Measurements from ENCODE around the gene KCNG2. TPM values are rescaled to one million over a fixed set of nuclear protein-coding genes. Genes with fewer than 3 reads are reported as not detected.

Gene KCNG2
- polyA plus RNA-seq, 1 of the 3 experiments (the other 2 are of a cell fraction): not detected

- no peaks in the 10 kb centered on the region for H3F3A ChIP-seq (replicated peaks; ENCODE audit: insufficient read depth)
- no peaks in the 10 kb centered on the region for H3K9me3 ChIP-seq
- H4K20me1 ChIP-seq (ENCODE audit: insufficient read depth): 0 out of 2 replicates have a peak, but pooled peaks cover 11% of the 10 kb centered on the region
- H3K4me1 ChIP-seq (ENCODE audit: control insufficient read depth in 1 of 2, insufficient read depth in 2 of 2, low read depth in 1 of 2, low read length in 1 of 2): no peaks in the 10 kb centered on the region; a peak in 1 of 4 replicates
- no peak overlapping the region for H3K4me3 ChIP-seq (ENCODE audit: low read depth in 2 of 2, low read length in 1 of 2)
- peaks cover 45% of the 10 kb centered on the region; the same call in 1 of the 2 replicates for H3K79me2 ChIP-seq (ENCODE audit: insufficient read depth)
- no peak overlapping the region for H3K4me2 ChIP-seq
- no peak overlapping the region for H2AFZ ChIP-seq (ENCODE audit: low read depth)
- no peak for DNase-seq
- H3K27me3 ChIP-seq (ENCODE audit: insufficient read depth): no peaks in the 10 kb centered on the region
- 97% methylated on average over 18 of the region's 18 CpGs for WGBS (ENCODE audit: low lambda C conversion rate)
- no peaks in the 10 kb centered on the region for H3K9me2 ChIP-seq
- ChIA-PET POLR2A (no interaction called here), CTCF (no interaction called here)
- H3K27ac ChIP-seq (ENCODE audit: low read depth in 2 of 2, low read length in 1 of 2): no peak overlapping the region
- H3K9ac ChIP-seq: no peak overlapping the region
- no peak for TF ChIP-seq REST (IDR thresholded peaks at IDR 0.05; ENCODE audit: low read depth, low read length)
- peaks cover 8 to 25% of the 10 kb centered on the region in 2 experiments for H3K36me3 ChIP-seq (replicated peaks in 1 of 2; ENCODE audit: control insufficient read depth in 1 of 2, insufficient read depth in 2 of 2, low read length in 1 of 2)
Measured at GRCh38 chr18:79940126-79940813, 142.5 kb downstream of the KCNG2 start.

- Histone ChIP-seq H3F3A (replicated peaks; ENCODE audit: insufficient read depth) (no peaks in the 10 kb centered on the region), H3K4me3 (ENCODE audit: low read depth in 2 of 2, low read length in 1 of 2) (no peak overlapping the region), H3K9me2 (no peaks in the 10 kb centered on the region), H3K4me2 (no peak overlapping the region), H3K79me2 (ENCODE audit: insufficient read depth) (peaks cover 44% of the 10 kb centered on the region; the same call in 1 of the 2 replicates), H3K9ac (no peak overlapping the region), H3K27ac (ENCODE audit: low read depth in 2 of 2, low read length in 1 of 2) (no peak overlapping the region), H3K36me3 (replicated peaks in 1 of 2; ENCODE audit: control insufficient read depth in 1 of 2, insufficient read depth in 2 of 2, low read length in 1 of 2) (peaks cover 8 to 22% of the 10 kb centered on the region in 2 experiments), H3K4me1 (ENCODE audit: control insufficient read depth in 1 of 2, insufficient read depth in 2 of 2, low read depth in 1 of 2, low read length in 1 of 2) (peaks cover 0 to 4% of the 10 kb centered on the region in 2 experiments; a peak in 1 of 4 replicates), H2AFZ (ENCODE audit: low read depth) (no peak overlapping the region), H4K20me1 (ENCODE audit: insufficient read depth) (0 out of 2 replicates have a peak, but pooled peaks cover 13% of the 10 kb centered on the region), H3K9me3 (no peaks in the 10 kb centered on the region), H3K27me3 (ENCODE audit: insufficient read depth) (no peaks in the 10 kb centered on the region)
- WGBS (ENCODE audit: low lambda C conversion rate): 81% methylated on average over 7 of the region's 17 CpGs
- POLR2A ChIA-PET: no interaction called here
- no peak for TF ChIP-seq EZH2phosphoT487 (IDR thresholded peaks at IDR 0.05; ENCODE audit: borderline replicate concordance, low read depth)
- no peak for TF ChIP-seq GABPA (IDR thresholded peaks at IDR 0.05; ENCODE audit: low read depth)
- TF ChIP-seq PBX3 (IDR thresholded peaks at IDR 0.05): no peak
- CTCF ChIA-PET: no interaction called here
- DNase-seq: no peak
Measured at GRCh38 chr18:79940814-79941472, 143.2 kb downstream of the KCNG2 start.

Measured in SK-N-SH (cell line).